GM10847 (cell line): ENCODE measurements around the gene GATA2.

ENCODE experiments used
- POLR2A ChIP-seq: IDR thresholded peaks from 2 replicates; pipeline ENCODE4 v1.6.1; 2011; ENCODE audit not compliant: insufficient read length; ENCODE audit errors: extremely low read depth

The GATA2 gene

GRCh38 chr3:128447561-128448013 is 45.4 kb downstream of the GATA2 start:
- TF ChIP-seq POLR2A, result no peak

GRCh38 chr3:128446821-128447220 is 46.2 kb downstream of the GATA2 start:
- TF ChIP-seq POLR2A, result no peak

- TF ChIP-seq POLR2A, result no peak
These were observed 47.6 kb downstream of the GATA2 start for GRCh38 chr3:128445357-128445756.

DNA sequence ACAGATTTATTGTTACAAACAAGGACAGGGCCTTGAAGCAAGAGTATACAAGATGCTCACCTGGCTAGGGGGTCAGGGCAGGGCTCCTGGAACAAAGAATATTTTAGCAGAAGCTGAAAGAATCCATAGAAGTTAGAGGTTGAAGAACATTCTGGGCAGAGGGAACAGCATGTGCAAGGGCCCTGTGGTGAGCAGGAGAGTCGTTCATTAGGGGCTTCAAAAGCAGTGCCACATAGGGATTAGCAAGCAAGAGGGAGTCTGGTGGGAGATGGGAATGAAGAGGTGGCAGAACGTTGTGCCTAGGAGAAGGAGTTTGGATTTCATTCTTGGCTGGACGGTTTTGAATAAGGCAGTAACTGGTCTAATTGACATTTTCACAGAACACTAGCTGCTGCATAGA is 49.2 kb downstream of the GATA2 start:
- no peak for TF ChIP-seq POLR2A

- no peak for TF ChIP-seq POLR2A
These were observed 50.1 kb downstream of the GATA2 start for GRCh38 chr3:128442949-128443348.

DNA sequence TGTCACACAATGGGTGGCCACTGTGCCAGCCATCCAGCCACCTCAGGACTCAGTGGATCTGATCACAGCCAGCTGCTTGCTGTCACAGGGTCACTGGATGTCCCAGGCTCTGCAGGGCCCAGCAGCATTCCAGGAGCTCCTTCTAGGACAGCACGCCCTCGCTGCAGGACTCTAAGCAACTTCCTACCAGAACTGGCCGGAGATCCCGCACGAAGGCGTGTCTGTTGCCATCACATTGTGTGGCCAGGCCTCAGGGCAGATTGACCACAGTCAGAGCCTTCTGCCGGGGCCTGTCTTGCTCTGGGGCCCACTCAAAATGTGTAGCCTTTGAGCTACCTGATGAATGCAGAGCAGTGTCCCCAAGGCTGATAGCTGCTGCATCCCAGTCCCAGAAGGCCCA is 50.9 kb downstream of the GATA2 start:
- no peak for TF ChIP-seq POLR2A

DNA sequence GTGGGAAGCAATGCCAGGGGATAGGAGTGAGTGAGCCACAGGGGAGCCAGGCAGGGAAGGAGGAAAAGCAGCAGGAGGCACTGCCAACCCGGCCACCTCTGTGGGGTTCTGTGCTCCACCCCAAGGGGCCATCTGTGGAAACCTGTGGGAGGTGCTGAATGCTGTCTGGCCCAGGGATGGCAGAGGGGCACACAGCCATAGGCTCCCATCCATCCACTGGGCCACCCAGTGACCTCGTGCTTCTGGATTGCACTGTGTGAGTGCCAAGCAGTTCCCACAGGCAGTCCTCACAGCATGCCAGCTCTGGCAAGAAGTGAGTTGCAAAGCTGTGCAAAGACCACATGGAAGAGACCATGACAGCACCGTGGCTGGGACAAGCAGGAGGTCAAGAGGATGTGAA is 53.8 kb downstream of the GATA2 start:
- TF ChIP-seq POLR2A, result no peak

DNA sequence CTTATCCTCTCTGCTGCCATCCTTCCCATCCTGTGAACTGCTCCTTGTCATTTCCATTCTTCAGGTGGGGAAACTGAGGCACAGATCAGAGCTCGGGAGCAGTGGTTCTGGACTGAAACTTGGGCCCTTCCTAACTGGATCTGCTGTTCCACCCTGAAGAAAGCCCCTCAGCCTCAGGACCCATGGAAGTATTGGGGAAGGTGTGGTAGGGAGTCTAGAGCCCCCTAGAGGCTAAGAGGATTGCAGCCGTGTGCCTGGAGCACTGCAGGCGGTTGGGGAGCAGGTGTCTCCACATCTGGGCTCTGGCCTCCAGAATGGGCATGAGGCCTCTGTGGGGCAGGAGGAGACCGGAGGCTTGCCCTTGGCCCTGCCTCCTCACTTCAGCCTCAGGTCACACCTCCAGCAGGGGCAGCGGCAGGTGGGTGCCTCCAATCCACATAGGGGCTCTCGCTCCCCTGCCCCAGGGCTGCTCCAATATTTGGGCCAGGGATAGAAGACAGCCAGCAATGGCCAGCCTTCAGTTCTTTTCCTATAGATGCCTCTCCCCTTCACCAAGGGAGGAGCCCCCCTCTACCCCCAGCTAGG is 54.4 kb downstream of the GATA2 start:
- no peak for TF ChIP-seq POLR2A

DNA sequence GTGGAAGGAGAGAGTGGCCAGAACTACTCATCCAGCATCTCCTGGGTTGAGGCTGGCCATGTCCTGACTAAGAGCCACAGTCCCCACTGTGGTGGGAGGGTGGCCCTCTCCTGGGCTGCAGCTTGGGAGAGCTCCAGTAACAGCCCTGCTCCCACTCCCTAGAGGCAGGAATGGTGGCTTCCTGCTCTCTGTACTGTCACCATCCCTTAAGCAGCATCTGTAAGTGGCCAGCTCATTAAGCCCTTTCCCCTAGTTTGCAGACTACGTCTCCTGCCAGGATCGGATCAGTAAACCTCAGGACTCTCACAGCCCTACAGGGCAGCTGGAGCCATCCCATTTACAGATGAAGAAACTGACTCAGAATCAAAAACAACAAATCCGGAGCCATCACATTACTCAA is 56.8 kb downstream of the GATA2 start:
- TF ChIP-seq POLR2A, result no peak

DNA sequence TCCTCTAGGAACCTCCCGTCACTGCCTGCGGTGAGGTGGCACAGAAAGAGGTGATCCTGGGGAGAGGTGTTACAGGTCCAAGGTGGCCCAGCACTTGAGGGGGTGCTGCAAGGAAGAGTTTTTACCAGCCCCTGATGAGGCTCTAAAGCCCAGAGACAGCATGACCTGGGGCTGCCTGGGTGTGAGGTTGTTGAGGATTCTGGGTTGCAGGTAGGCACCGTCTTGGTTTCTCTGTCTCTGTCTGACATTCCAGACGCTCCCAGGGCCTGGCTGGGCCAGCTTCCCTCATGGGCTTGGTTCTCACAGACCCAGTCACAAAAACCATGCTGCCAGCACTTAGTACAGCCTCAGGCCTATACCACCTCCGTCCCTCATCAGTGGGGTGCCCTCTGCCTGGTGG is 57.4 kb downstream of the GATA2 start:
- no peak for TF ChIP-seq POLR2A

- no peak for TF ChIP-seq POLR2A
These were observed 57.9 kb downstream of the GATA2 start for GRCh38 chr3:128435058-128435457.

DNA sequence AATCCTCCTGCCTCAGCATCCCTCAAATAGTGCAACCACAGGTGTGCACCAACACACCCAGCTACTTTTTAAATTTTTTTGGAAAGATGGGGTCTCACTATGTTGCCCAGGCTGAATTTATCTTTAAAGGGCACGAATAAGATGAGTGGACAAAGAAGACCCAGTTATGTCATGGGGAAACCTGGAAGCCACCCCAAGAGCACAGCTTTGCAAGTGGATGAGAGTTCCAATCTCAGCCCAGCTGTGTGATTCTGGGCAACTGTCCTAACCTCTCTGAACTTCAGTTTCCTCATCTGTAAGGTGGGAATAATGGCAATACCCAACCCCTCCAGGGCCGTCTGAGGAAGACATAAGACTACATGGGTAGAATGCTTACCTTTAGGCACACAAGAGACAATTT is 58.5 kb downstream of the GATA2 start:
- no peak for TF ChIP-seq POLR2A

DNA sequence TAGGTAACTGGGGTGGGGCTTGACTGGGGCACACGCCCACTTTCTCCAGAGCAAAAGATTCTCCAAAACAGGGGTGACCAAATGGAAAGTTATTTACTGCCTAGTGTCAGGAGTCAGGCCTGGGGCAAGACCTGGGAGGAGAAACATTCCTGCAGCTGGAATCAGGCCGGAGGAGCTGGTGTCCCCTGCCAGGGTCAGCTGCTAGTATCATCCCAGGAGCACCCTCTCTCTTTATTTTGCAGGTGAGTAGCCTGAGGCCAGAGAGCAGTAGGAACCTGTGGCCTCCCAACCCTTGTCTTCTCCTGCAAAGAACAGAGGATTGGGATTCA is 59.2 kb downstream of the GATA2 start:
- no peak for TF ChIP-seq POLR2A

DNA sequence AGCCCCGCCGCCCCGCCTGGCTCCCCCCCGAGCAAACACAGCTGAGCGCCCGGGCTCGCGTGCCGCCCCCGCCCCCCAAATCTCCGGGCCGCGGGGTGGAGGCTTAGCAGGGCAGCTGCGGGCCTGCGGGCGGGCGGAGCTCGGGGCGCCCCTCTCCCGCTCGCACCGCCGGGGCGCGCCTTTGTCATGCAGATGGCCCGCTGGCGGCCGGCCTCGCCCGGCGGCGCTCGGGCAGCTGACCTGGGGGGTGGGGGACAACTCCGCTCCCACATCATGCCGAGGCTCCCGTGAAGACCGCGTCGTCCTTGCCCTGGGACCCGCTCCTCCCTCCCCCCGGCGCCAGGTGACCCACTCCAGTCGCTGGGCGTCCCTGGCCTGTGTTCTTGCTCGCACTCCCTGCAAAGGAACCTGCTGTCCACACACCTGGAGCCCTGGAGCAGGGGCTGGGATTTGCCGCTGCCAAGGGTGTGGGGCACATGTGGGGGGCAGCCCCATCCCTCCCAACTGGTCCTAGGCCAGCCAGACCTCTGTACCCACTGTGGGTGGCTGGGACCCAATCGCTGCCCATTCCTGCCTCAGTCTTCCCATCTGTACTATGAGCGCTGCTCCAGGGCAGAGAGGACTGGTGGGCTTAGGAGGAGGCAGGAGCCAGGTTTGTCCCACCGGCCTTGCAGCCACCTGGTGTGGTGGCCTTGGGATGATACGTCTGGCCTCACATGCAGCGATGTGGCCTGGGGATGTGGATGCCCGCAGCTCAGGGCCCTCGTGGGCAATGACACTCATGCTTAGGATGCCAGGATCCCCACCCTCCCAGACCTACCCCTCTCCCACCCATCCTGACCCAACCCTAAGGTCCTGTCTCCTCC is 59.8 kb downstream of the GATA2 start:
- no peak for TF ChIP-seq POLR2A

DNA sequence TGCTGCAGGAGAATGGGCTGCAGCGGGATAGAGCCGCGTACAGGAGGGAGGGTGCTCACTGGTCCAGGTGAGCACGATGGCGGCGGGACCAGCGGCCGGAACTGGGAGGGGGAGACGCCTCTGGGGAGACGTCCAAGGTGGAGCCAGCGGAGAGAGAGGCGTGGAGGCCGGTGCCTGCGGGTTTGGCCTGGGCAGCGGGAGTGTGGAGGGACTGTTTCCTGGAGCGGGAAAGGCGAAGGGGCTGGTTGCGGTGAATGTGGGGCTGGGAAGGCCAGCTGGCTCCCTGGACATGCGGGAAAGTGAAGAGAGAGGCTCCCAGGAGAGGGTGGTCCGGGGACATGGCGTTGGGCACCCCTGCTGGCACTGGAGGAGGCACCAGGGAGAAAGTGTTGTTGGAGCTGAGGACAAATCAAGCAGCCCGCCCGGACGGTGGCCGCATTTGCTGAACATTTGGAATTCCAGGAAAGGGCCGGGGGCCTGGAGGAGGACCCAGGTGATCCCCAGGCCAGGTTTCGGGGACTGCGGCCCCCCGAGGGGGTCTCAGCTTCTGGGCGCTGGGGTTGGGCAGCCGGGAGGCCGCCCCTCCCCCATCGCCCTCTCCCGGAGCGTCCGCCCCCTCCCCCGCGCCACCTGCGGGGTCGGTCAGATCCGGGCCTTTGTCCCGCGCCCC is 60.6 kb downstream of the GATA2 start:
- TF ChIP-seq POLR2A, result no peak

GRCh38 chr3:128431803-128432300 is 61.1 kb downstream of the GATA2 start:
- no peak for TF ChIP-seq POLR2A

DNA sequence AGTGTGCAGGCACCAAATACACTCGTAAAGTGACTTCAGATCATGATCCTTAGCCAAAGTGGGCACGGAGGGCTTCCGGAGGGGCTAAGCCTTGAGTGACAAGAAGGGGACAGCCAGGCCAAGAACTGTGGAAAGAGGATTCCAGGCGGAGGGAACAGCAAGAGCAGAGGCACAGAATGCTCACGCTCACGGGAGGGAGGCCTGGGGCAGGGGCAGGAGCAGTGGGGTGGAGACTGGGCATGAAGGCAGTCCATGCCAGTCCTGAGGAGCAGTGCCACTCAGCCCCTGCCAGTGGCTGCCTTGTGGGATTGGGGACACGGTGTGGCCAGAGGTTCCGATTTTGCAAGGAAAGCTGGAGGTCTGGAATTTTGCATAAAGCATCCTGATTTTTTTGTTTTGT is 62.3 kb downstream of the GATA2 start:
- TF ChIP-seq POLR2A, result no peak

DNA sequence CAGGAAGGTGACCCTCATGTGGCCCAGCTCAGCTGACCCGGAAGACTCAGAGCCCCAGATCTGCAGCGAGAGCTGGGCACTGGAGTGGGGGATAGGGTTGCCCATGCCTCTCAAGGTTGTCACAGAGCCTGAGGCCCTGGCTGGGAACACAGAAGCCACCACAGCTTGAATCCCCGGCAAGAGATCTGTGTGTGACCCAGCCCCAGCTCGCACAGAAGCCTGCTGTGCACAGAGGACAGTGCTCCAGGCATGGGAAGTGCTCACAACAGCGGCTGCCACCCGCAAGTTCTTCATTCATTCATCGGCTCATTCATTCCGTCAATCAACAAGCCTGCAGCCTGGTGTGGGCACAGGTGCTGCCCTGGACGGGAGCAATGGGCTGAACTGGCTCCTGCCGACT is 62.7 kb downstream of the GATA2 start:
- TF ChIP-seq POLR2A, result no peak
